Naive thymus-derived CD4-positive, alpha-beta T cell (primary cell): Measurements from ENCODE around the gene ACO1. TPM values are rescaled to one million over a fixed set of nuclear protein-coding genes. Genes with fewer than 3 reads are reported as not detected.
"Not testable (repeated sequence)": the region's sequence is repeated elsewhere in the genome, so short reads cannot be mapped to it uniquely, and the experiment has no call there.

Experiments
- ATAC-seq: fragments of 150-1000 bp; cut with Tn5 transposase; 2 replicates; pipeline ENCODE4 v1.10.0; 2021; ENCODE audit warnings: mild to moderate bottlenecking, moderate library complexity
- CTCF ChIA-PET: fragments of 350-600 bp; sonication (Branson Sonifier 250); formaldehyde crosslinking; loops from one replicate; lab custom pipeline; 2021; ENCODE audit warnings: antibody characterized with exemption; lab: Charles Lee
- POLR2A ChIA-PET: fragments of 350-600 bp; sonication (Branson Sonifier 250); formaldehyde crosslinking; loops from one replicate; lab custom pipeline; 2021; ENCODE audit warnings: antibody characterized with exemption, inconsistent platforms; lab: Charles Lee
- DNase-seq, 9 donors: peaks; one replicate each; pipeline versions ENCODE4 v3.0.0 to v3.0.0-alpha.2; 2020 to 2022; ENCODE audit warnings: mixed read lengths in 1 of 9
- H3K27ac ChIP-seq: one replicate; pipeline ENCODE4 v1.7.0; 2013; ENCODE audit warnings: mild to moderate bottlenecking, low read depth, low read length, moderate library complexity
- H3K27me3 ChIP-seq, 2 donors: one replicate each; pipeline ENCODE4 v1.7.0; 2013; ENCODE audit warnings: low read length in 2 of 2, mild to moderate bottlenecking in 2 of 2, moderate library complexity in 2 of 2; ENCODE audit not compliant: control insufficient read depth in 2 of 2, insufficient read depth in 2 of 2
- H3K36me3 ChIP-seq, 3 experiments: 1 replicate in 2 of 3; 2 replicates in 1 of 3; pipeline ENCODE4 v1.7.0; 2013; ENCODE audit warnings: low read length in 3 of 3, mild to moderate bottlenecking in 3 of 3, moderate library complexity in 1 of 3; ENCODE audit not compliant: insufficient read depth in 3 of 3, control insufficient read depth in 2 of 3
- H3K4me1 ChIP-seq, 2 donors: one replicate each; pipeline ENCODE4 v1.7.0; 2013; ENCODE audit warnings: low read length in 2 of 2, mild to moderate bottlenecking in 2 of 2, moderate library complexity in 1 of 2; ENCODE audit not compliant: control insufficient read depth in 2 of 2, insufficient read depth in 2 of 2
- H3K4me3 ChIP-seq: 2 replicates; pipeline ENCODE4 v1.7.0; 2013; ENCODE audit warnings: mild to moderate bottlenecking, low read length
- H3K9me3 ChIP-seq, 3 experiments: 1 replicate in 2 of 3; 2 replicates in 1 of 3; pipeline ENCODE4 v1.7.0; 2013; ENCODE audit warnings: low read length in 3 of 3; ENCODE audit not compliant: control insufficient read depth in 2 of 3
- H3K27ac Mint-ChIP-seq, 9 donors: one replicate each; pipeline ENCODE4 v1.8.0; 2020 to 2022; ENCODE audit warnings: mixed read lengths in 9 of 9, mild to moderate bottlenecking in 8 of 9, moderate library complexity in 5 of 9, inconsistent platforms in 2 of 9
- H3K27me3 Mint-ChIP-seq, 5 donors: one replicate each; pipeline ENCODE4 v1.8.0; 2021 to 2022; ENCODE audit warnings: mixed read lengths in 5 of 5, mild to moderate bottlenecking in 1 of 5
- H3K36me3 Mint-ChIP-seq, 5 donors: one replicate each; pipeline ENCODE4 v1.8.0; 2020 to 2022; ENCODE audit warnings: mixed read lengths in 5 of 5, mild to moderate bottlenecking in 3 of 5, inconsistent platforms in 1 of 5
- H3K4me1 Mint-ChIP-seq, 7 donors: one replicate each; pipeline ENCODE4 v1.8.0; 2020 to 2022; ENCODE audit warnings: mixed read lengths in 7 of 7, mild to moderate bottlenecking in 3 of 7, inconsistent platforms in 1 of 7
- H3K4me3 Mint-ChIP-seq, 10 donors: one replicate each; pipeline ENCODE4 v1.8.0; 2020 to 2022; ENCODE audit warnings: mild to moderate bottlenecking in 10 of 10, mixed read lengths in 10 of 10, moderate library complexity in 6 of 10, inconsistent platforms in 2 of 10
- H3K9me3 Mint-ChIP-seq, 11 donors: one replicate each; pipeline ENCODE4 v1.8.0; 2020 to 2022; ENCODE audit warnings: mixed read lengths in 11 of 11, mild to moderate bottlenecking in 4 of 11, inconsistent platforms in 1 of 11, moderate library complexity in 1 of 11
- intact Hi-C, 2 donors: fragments of 100-400 bp; cut with micrococcal nuclease; formaldehyde crosslinking; loops; one replicate each; pipeline ENCODE4 v1.15.1; 2023
- polyA plus RNA-seq, 2 donors: library from polyadenylated mRNA; unstranded; fragments of 300-500 nt; fragmentation: Illumina TruSeq; gene quantifications; one replicate each; pipeline ENCODE4 v1.2.3, GENCODE V29; 2021
- total RNA-seq, 6 experiments: library from RNA in 5 of 6; stranded (reverse) in 5 of 6; gene quantifications; 1 replicate in 5 of 6; 2 replicates in 1 of 6; pipeline ENCODE4 v1.2.3 and lab custom pipeline; 2021 to 2026

The ACO1 gene
- total and polyA plus RNA-seq, 7 experiments from 2014 or later = 4.7 to 12.3 (median 9.6) TPM

GRCh38 chr9:32347571-32347970 lies 36.9 kb upstream of the ACO1 start:
- peaks cover 0 to 1% (median 0%) of the 10 kb centered on the region in 11 donors for H3K9me3 Mint-ChIP-seq
- Histone ChIP-seq H3K36me3 (no peaks in the 10 kb centered on the region), H3K27me3 (no peaks in the 10 kb centered on the region), H3K4me1 (no peaks in the 10 kb centered on the region), H3K27ac (no peak overlapping the region), H3K9me3 (no peaks in the 10 kb centered on the region), H3K4me3 (no peak overlapping the region)
- no peak overlapping the region for H3K27ac Mint-ChIP-seq
- H3K4me3 Mint-ChIP-seq = no peak overlapping the region
- intact Hi-C loops = no loop called here
- H3K27me3 Mint-ChIP-seq = peaks cover 0 to 2% (median 0%) of the 10 kb centered on the region in 5 donors
- CTCF ChIA-PET = no interaction called here
- ATAC-seq (no peak), DNase-seq (no peak)
- H3K4me1 Mint-ChIP-seq = peaks cover 4 to 22% (median 13%) of the 10 kb centered on the region in 7 donors
- POLR2A ChIA-PET = no interaction called here
- H3K36me3 Mint-ChIP-seq = no peaks in the 10 kb centered on the region

GRCh38 chr9:32348106-32348695 lies 36.2 kb upstream of the ACO1 start:
- Mint-ChIP-seq H3K36me3 (no peaks in the 10 kb centered on the region), H3K4me1 (peaks cover 4 to 19% (median 13%) of the 10 kb centered on the region in 7 donors), H3K9me3 (peaks cover 0 to 1% (median 0%) of the 10 kb centered on the region in 11 donors), H3K4me3 (no peak overlapping the region), H3K27ac (no peak overlapping the region), H3K27me3 (peaks cover 0 to 2% (median 0%) of the 10 kb centered on the region in 5 donors)
- DNase-seq = no peak
- POLR2A ChIA-PET = no interaction called here
- Histone ChIP-seq H3K4me1 (no peaks in the 10 kb centered on the region), H3K36me3 (no peaks in the 10 kb centered on the region), H3K27ac (no peak overlapping the region), H3K9me3 (no peaks in the 10 kb centered on the region), H3K27me3 (no peaks in the 10 kb centered on the region), H3K4me3 (no peak overlapping the region)
- intact Hi-C loops = no loop called here
- ATAC-seq = no peak
- CTCF ChIA-PET = no interaction called here

GRCh38 chr9:32349013-32349412 lies 35.4 kb upstream of the ACO1 start:
- H3K4me3 Mint-ChIP-seq = no peak overlapping the region
- CTCF ChIA-PET = no interaction called here
- peaks cover 0 to 11% (median 7%) of the 10 kb centered on the region in 7 donors for H3K4me1 Mint-ChIP-seq
- no peak overlapping the region for H3K27ac ChIP-seq
- no peak for DNase-seq
- POLR2A ChIA-PET = no interaction called here
- H3K27me3 ChIP-seq = no peaks in the 10 kb centered on the region
- H3K9me3 ChIP-seq = no peaks in the 10 kb centered on the region
- H3K9me3 Mint-ChIP-seq = peaks cover 0 to 1% (median 0%) of the 10 kb centered on the region in 11 donors
- ATAC-seq = no peak
- H3K27me3 Mint-ChIP-seq = peaks cover 0 to 2% (median 0%) of the 10 kb centered on the region in 5 donors
- H3K4me1 ChIP-seq = no peaks in the 10 kb centered on the region
- H3K27ac Mint-ChIP-seq = no peak overlapping the region
- no peaks in the 10 kb centered on the region for H3K36me3 ChIP-seq
- H3K4me3 ChIP-seq = no peak overlapping the region
- intact Hi-C loops = no loop called here
- no peaks in the 10 kb centered on the region for H3K36me3 Mint-ChIP-seq

GRCh38 chr9:32350682-32351081 lies 33.8 kb upstream of the ACO1 start:
- Histone ChIP-seq H3K9me3 (no peaks in the 10 kb centered on the region), H3K27ac (no peak overlapping the region), H3K36me3 (no peaks in the 10 kb centered on the region), H3K4me1 (no peaks in the 10 kb centered on the region), H3K27me3 (no peaks in the 10 kb centered on the region), H3K4me3 (no peak overlapping the region)
- peaks cover 0 to 1% (median 0%) of the 10 kb centered on the region in 11 donors for H3K9me3 Mint-ChIP-seq
- POLR2A ChIA-PET = no interaction called here
- ATAC-seq (no peak), DNase-seq (peak in 1 of 9 donors; percentile 4)
- CTCF ChIA-PET = no interaction called here
- no peak overlapping the region for H3K4me3 Mint-ChIP-seq
- H3K4me1 Mint-ChIP-seq = no peaks in the 10 kb centered on the region
- no peak overlapping the region for H3K27ac Mint-ChIP-seq
- intact Hi-C loops = no loop called here
- H3K27me3 Mint-ChIP-seq = peaks cover 0 to 3% (median 2%) of the 10 kb centered on the region in 5 donors
- no peaks in the 10 kb centered on the region for H3K36me3 Mint-ChIP-seq

GRCh38 chr9:32351845-32352244 lies 32.6 kb upstream of the ACO1 start:
- peaks cover 0 to 1% (median 0%) of the 10 kb centered on the region in 11 donors for H3K9me3 Mint-ChIP-seq
- ATAC-seq (no peak), DNase-seq (no peak)
- intact Hi-C loops = no loop called here
- Histone ChIP-seq H3K9me3 (no peaks in the 10 kb centered on the region), H3K4me1 (no peaks in the 10 kb centered on the region), H3K27ac (no peak overlapping the region), H3K4me3 (no peak overlapping the region), H3K36me3 (no peaks in the 10 kb centered on the region), H3K27me3 (no peaks in the 10 kb centered on the region)
- H3K36me3 Mint-ChIP-seq = no peaks in the 10 kb centered on the region
- H3K4me3 Mint-ChIP-seq = no peak overlapping the region
- CTCF ChIA-PET = no interaction called here
- peaks cover 0 to 6% (median 2%) of the 10 kb centered on the region in 5 donors for H3K27me3 Mint-ChIP-seq
- POLR2A ChIA-PET = no interaction called here
- no peaks in the 10 kb centered on the region for H3K4me1 Mint-ChIP-seq
- no peak overlapping the region for H3K27ac Mint-ChIP-seq

GRCh38 chr9:32353476-32353875 lies 31.0 kb upstream of the ACO1 start:
- H3K27me3 Mint-ChIP-seq, H3K4me3 Mint-ChIP-seq, H3K9me3 ChIP-seq, POLR2A ChIA-PET, ATAC-seq, H3K36me3 Mint-ChIP-seq, CTCF ChIA-PET, DNase-seq, H3K27ac Mint-ChIP-seq, H3K4me1 Mint-ChIP-seq, H3K27me3 ChIP-seq, H3K9me3 Mint-ChIP-seq, H3K36me3 ChIP-seq, H3K27ac ChIP-seq, intact Hi-C loops, H3K4me1 ChIP-seq, H3K4me3 ChIP-seq: not testable (repeated sequence)

GRCh38 chr9:32359452-32359851 lies 25.0 kb upstream of the ACO1 start:
- intact Hi-C loops = no loop called here
- no peaks in the 10 kb centered on the region for H3K4me1 ChIP-seq
- H3K36me3 ChIP-seq = no peaks in the 10 kb centered on the region
- H3K4me1 Mint-ChIP-seq = no peaks in the 10 kb centered on the region
- no peak for DNase-seq
- H3K27ac ChIP-seq = no peak overlapping the region
- H3K36me3 Mint-ChIP-seq = no peaks in the 10 kb centered on the region
- H3K27me3 Mint-ChIP-seq = peaks cover 4 to 23% (median 12%) of the 10 kb centered on the region in 5 donors
- ChIA-PET POLR2A (no interaction called here), CTCF (no interaction called here)
- H3K4me3 ChIP-seq = no peak overlapping the region
- ATAC-seq = no peak
- H3K27me3 ChIP-seq = peaks cover 0 to 7% of the 10 kb centered on the region in 2 donors
- no peaks in the 10 kb centered on the region for H3K9me3 Mint-ChIP-seq
- no peak overlapping the region for H3K27ac Mint-ChIP-seq
- H3K4me3 Mint-ChIP-seq = no peak overlapping the region
- H3K9me3 ChIP-seq = no peaks in the 10 kb centered on the region
